ENCODE data around the gene BACE1. TPM values are rescaled to one million over a fixed set of nuclear protein-coding genes. Genes with fewer than 3 reads are reported as not detected.
"Not testable (repeated sequence)": the region's sequence is repeated elsewhere in the genome, so short reads cannot be mapped to it uniquely, and the experiment has no call there.

The BACE1 gene
- total RNA-seq, 1 experiment from 2014 or later = 8.5 TPM

DNA sequence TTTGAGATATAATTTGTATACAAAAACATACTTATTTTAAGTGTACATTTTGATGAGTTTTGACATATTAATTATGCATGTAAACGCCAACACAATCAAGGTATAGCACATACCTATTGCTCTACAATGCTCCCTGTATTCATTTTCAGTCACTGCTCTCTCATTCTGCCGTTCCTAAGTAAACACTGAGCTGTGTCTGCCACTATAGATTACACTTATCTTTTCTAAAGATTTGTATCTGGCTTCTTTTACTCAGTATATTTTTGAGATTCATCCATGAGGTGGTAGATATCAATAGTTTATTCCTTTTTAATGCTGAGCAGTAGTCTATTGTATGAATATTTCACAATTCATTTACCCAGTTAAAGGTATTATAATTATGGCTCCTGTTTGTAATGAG lies 50.3 kb downstream of the BACE1 start:
- Mint-ChIP-seq H3K4me1 (0 out of 2 replicates have a peak, but pooled peaks cover 6% of the 10 kb centered on the region), H3K27ac (no peak overlapping the region), H3K27me3 (ENCODE audit: low read depth) (peaks cover 10% of the 10 kb centered on the region; the same call in 1 of the 2 replicates), H3K9me3 (no peaks in the 10 kb centered on the region), H3K4me3 (no peak overlapping the region), H3K36me3 (peaks cover 30% of the 10 kb centered on the region)
- ChIA-PET CTCF (no interaction called here), POLR2A (no interaction called here)
- DNase-seq (ENCODE audit: low spot score) (no peak), ATAC-seq (no peak)
- TF ChIP-seq NR2C2 (CRISPR knock-in tag; IDR thresholded peaks at IDR 0.05) (no peak), SMAD3 (CRISPR knock-in tag; IDR thresholded peaks at IDR 0.05; ENCODE audit: borderline replicate concordance) (no peak), IRF2 (CRISPR knock-in tag; IDR thresholded peaks at IDR 0.05; ENCODE audit: borderline replicate concordance, low read depth) (no peak), CREM (CRISPR knock-in tag; IDR thresholded peaks at IDR 0.05) (no peak), FOXK1 (CRISPR knock-in tag; IDR thresholded peaks at IDR 0.05) (no peak), NFYB (CRISPR knock-in tag; conservative IDR thresholded peaks at IDR 0.05; ENCODE audit: low read depth) (no peak), ZNF317 (CRISPR knock-in tag; IDR thresholded peaks at IDR 0.05; ENCODE audit: borderline replicate concordance, low read depth) (no peak), PRDM15 (CRISPR knock-in tag; IDR thresholded peaks at IDR 0.05) (no peak), ZNF423 (CRISPR knock-in tag; IDR thresholded peaks at IDR 0.05) (no peak), SP1 (CRISPR knock-in tag; conservative IDR thresholded peaks at IDR 0.05) (no peak), RORB (CRISPR knock-in tag; IDR thresholded peaks at IDR 0.05) (no peak), ATF3 (CRISPR knock-in tag; conservative IDR thresholded peaks at IDR 0.05) (no peak)
- TF ChIP-seq, protein P1, sequence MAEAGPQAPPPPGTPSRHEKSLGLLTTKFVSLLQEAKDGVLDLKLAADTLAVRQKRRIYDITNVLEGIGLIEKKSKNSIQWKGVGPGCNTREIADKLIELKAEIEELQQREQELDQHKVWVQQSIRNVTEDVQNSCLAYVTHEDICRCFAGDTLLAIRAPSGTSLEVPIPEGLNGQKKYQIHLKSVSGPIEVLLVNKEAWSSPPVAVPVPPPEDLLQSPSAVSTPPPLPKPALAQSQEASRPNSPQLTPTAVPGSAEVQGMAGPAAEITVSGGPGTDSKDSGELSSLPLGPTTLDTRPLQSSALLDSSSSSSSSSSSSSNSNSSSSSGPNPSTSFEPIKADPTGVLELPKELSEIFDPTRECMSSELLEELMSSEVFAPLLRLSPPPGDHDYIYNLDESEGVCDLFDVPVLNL (CRISPR knock-in tag; IDR thresholded peaks at IDR 0.05; ENCODE audit: borderline replicate concordance, low read depth) = no peak
- TF ChIP-seq, protein P2, sequence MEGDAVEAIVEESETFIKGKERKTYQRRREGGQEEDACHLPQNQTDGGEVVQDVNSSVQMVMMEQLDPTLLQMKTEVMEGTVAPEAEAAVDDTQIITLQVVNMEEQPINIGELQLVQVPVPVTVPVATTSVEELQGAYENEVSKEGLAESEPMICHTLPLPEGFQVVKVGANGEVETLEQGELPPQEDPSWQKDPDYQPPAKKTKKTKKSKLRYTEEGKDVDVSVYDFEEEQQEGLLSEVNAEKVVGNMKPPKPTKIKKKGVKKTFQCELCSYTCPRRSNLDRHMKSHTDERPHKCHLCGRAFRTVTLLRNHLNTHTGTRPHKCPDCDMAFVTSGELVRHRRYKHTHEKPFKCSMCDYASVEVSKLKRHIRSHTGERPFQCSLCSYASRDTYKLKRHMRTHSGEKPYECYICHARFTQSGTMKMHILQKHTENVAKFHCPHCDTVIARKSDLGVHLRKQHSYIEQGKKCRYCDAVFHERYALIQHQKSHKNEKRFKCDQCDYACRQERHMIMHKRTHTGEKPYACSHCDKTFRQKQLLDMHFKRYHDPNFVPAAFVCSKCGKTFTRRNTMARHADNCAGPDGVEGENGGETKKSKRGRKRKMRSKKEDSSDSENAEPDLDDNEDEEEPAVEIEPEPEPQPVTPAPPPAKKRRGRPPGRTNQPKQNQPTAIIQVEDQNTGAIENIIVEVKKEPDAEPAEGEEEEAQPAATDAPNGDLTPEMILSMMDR (IDR thresholded peaks at IDR 0.05) = no peak

DNA sequence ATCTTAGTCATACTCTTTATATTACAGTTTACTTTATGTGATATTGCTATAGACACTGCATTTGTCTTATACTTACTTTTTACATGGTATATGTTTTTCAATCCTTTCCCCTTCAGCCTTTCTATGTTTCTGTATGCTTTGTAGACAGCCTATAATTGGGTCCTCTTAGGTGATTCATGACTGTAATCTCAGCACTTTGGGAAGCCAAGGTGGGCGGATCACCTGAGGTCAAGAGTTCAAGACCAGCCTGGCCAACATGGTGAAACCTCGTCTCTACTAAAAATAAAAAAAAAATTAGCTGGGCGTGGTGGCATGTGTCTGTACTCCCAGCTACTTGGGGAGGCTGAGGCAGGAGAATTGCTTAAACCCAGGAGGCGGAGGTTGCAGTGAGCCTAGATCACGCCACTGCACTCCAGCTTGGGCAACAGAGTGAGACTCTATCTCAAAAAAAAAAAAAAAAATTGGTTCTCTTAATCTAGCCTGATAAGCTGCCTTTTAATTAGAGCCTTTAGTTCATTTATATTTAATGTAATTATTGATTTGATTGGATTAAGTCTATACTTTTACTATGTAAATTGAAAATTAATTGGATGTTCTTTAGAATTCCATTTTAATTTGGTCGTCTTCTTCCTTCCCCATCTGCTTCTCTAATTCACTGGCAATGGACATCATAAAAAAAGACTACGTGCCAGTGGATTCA lies 51.3 kb downstream of the BACE1 start:
- H3K27ac Mint-ChIP-seq; CTCF ChIA-PET; POLR2A ChIA-PET; DNase-seq (ENCODE audit: low spot score); H3K4me1 Mint-ChIP-seq; ATAC-seq; H3K4me3 Mint-ChIP-seq; H3K9me3 Mint-ChIP-seq: not testable (repeated sequence)
- peaks cover 10% of the 10 kb centered on the region; the same call in 1 of the 2 replicates for H3K27me3 Mint-ChIP-seq (ENCODE audit: low read depth)
- H3K36me3 Mint-ChIP-seq = peaks cover 34% of the 10 kb centered on the region

DNA sequence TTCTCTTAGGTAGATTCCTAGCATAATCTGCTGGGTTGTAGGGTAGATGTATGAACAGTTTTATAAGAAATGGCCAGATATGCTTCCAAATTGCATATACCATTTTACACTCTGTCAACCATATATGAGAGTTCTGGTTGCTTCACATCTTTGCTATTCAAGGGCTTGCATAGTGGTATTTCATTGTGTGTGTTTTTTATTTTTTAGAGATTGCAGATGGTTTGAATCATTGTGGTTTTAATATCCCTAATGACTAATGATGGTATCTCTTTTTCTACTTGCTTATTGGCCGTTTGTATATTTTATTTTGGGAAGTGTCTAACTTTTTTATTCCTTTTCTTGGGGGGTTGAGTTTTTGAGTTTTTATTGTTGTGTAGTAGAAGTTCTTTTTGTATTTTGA lies 56.6 kb downstream of the BACE1 start:
- ATAC-seq (no peak), DNase-seq (ENCODE audit: low spot score) (no peak)
- H3K4me1 Mint-ChIP-seq = no peaks in the 10 kb centered on the region
- H3K9me3 Mint-ChIP-seq = no peaks in the 10 kb centered on the region
- H3K27me3 Mint-ChIP-seq (ENCODE audit: low read depth) = no peaks in the 10 kb centered on the region
- H3K36me3 Mint-ChIP-seq = peaks cover 31% of the 10 kb centered on the region
- H3K27ac Mint-ChIP-seq = no peak overlapping the region
- POLR2A ChIA-PET = no interaction called here
- CTCF ChIA-PET = no interaction called here
- H3K4me3 Mint-ChIP-seq = no peak overlapping the region
- no peak for TF ChIP-seq ESRRA (CRISPR knock-in tag; IDR thresholded peaks at IDR 0.05; ENCODE audit: borderline replicate concordance)
- TF ChIP-seq NFATC4 (CRISPR knock-in tag; IDR thresholded peaks at IDR 0.05) = no peak
- TF ChIP-seq ZNF317 (CRISPR knock-in tag; IDR thresholded peaks at IDR 0.05; ENCODE audit: borderline replicate concordance, low read depth) = no peak
- TF ChIP-seq, protein P3, sequence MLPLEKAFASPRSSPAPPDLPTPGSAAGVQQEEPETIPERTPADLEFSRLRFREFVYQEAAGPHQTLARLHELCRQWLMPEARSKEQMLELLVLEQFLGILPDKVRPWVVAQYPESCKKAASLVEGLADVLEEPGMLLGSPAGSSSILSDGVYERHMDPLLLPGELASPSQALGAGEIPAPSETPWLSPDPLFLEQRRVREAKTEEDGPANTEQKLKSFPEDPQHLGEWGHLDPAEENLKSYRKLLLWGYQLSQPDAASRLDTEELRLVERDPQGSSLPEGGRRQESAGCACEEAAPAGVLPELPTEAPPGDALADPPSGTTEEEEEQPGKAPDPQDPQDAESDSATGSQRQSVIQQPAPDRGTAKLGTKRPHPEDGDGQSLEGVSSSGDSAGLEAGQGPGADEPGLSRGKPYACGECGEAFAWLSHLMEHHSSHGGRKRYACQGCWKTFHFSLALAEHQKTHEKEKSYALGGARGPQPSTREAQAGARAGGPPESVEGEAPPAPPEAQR (CRISPR knock-in tag; IDR thresholded peaks at IDR 0.05) = no peak
- no peak for TF ChIP-seq ZNF532 (CRISPR knock-in tag; IDR thresholded peaks at IDR 0.05; ENCODE audit: borderline replicate concordance)
- no peak for TF ChIP-seq TCF7 (CRISPR knock-in tag; IDR thresholded peaks at IDR 0.05; ENCODE audit: low read depth)

Measured in WTC11 (cell line).